Right cardiac atrium (tissue), 5 donors: Measurements from ENCODE around the gene PLEKHM3. TPM values are rescaled to one million over a fixed set of nuclear protein-coding genes. Genes with fewer than 3 reads are reported as not detected.

Experiments
- ATAC-seq, 2 donors: fragments of 200-7000 bp; cut with Tn5 transposase; one replicate each; pipeline versions ENCODE4 v1.8.0 to v1.9.1; 2020; ENCODE audit warnings: moderate library complexity in 2 of 2, mild to moderate bottlenecking in 1 of 2
- DNase-seq, 3 donors: peaks; one replicate each; pipeline ENCODE4 v3.0.0-alpha.2; 2020
- H3K27ac ChIP-seq: one replicate; pipeline ENCODE4 v1.5.1; 2013; ENCODE audit warnings: mild to moderate bottlenecking, low read length, control low read depth, moderate library complexity
- H3K27me3 ChIP-seq: one replicate; pipeline ENCODE4 v1.6.1; 2013; ENCODE audit not compliant: control insufficient read depth, insufficient read depth
- H3K4me1 ChIP-seq: one replicate; pipeline ENCODE4 v1.6.1; 2013; ENCODE audit warnings: low read length; ENCODE audit not compliant: control insufficient read depth, insufficient read depth
- H3K4me3 ChIP-seq: one replicate; pipeline ENCODE4 v1.5.1; 2013; ENCODE audit warnings: low read length, control low read depth
- H3K9me3 ChIP-seq: one replicate; pipeline ENCODE4 v1.6.1; 2013; ENCODE audit warnings: low read length; ENCODE audit not compliant: control insufficient read depth
- WGBS: extraction: QIAGEN DNeasy Blood & Tissue Kit; methylation state at CpG from one replicate; pipeline ENCODE4 v1.1.7; 2013; 5-methylcytosine and 5-hydroxymethylcytosine counted together
- intact Hi-C, 4 donors: fragments of 100-400 bp; cut with DNase I; formaldehyde crosslinking; loops; one replicate each; pipeline versions ENCODE4 v1.11.0 to v1.14.0; 2022 to 2023
- polyA plus RNA-seq: library from polyadenylated mRNA; stranded (reverse); fragments of 200-250 nt; gene quantifications from one replicate; pipeline ENCODE4 v1.2.3, GENCODE V29; 2013
- total RNA-seq, 4 donors: library from RNA; stranded (reverse); fragmentation: NEBNext Ultra II Directional; extraction: Animal tissue kit (Norgen Biotek cat#: 25700); gene quantifications; one replicate each; pipeline ENCODE4 v1.2.1, GENCODE V29; 2021
- donor health status: healthy with polysubstance abuse.
- donor health status: DM: no; HTN: yes; CAD: no.
- donor health status: DM: no; HTN: no; CAD: no.
- donor health status: DM: no; HTN: yes; CAD: no; lungs with severe emphysema.
- donor health status: DM: yes; HTN: yes; CAD: no.

Gene PLEKHM3
- total and polyA plus RNA-seq, 5 donors, result 6.8 to 14.7 (median 12.9) TPM

DNA sequence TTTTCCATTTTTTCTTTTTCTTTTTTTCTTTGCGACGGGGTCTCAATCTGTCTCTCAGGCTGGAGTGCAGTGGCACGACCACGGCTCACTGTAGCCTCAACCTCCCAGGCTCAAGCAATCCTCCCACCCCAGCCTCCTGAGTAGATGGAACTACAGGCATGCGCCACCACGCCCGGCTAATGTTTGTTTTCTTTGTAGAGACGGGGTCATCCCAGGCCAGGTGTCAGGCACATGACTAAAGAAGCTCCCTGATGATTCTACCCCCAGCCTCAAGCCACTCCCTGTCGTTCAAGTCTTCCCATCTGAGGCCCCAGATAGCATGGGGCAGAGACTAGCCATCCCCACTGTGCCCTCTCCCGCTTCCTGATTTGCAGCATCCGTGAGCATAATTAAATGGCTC is 245.8 kb downstream of the PLEKHM3 start:
- intact Hi-C loops, result loop anchor here in 1 of 4 donors (10.0 kb wide), 1 partner anchor 45 kb away; no protein-coding TSS in a partner anchor
- no peaks in the 10 kb centered on the region for H3K9me3 ChIP-seq
- 83% methylated on average over 11 of the region's 11 CpGs for WGBS

GRCh38 chr2:207778298-207778882 is 246.9 kb downstream of the PLEKHM3 start:
- Histone ChIP-seq H3K4me3 (no peak overlapping the region), H3K4me1 (no peaks in the 10 kb centered on the region), H3K27me3 (no peaks in the 10 kb centered on the region), H3K9me3 (no peaks in the 10 kb centered on the region), H3K27ac (no peak overlapping the region)
- ATAC-seq (no peak), DNase-seq (no peak)
- WGBS, result 84% methylated on average over 4 of the region's 4 CpGs
- intact Hi-C loops, result loop anchor here in 1 of 4 donors (10.0 kb wide), 1 partner anchor 46 kb away; no protein-coding TSS in a partner anchor

More for the DNA sequence above, 245.8 kb downstream of the PLEKHM3 start:
- Histone ChIP-seq H3K27ac (no peak overlapping the region), H3K4me1 (no peaks in the 10 kb centered on the region), H3K4me3 (no peak overlapping the region), H3K27me3 (no peaks in the 10 kb centered on the region)
- ATAC-seq (no peak), DNase-seq (no peak)

- no peak for DNase-seq
- ATAC-seq, result no peak
These were observed 248.2 kb downstream of the PLEKHM3 start for GRCh38 chr2:207777124-207777523.

GRCh38 chr2:207775473-207775872 is 249.9 kb downstream of the PLEKHM3 start:
- DNase-seq, result no peak
- Histone ChIP-seq H3K27ac (no peak overlapping the region), H3K4me1 (no peaks in the 10 kb centered on the region), H3K9me3 (no peaks in the 10 kb centered on the region), H3K27me3 (no peaks in the 10 kb centered on the region), H3K4me3 (no peak overlapping the region)
- 71% methylated on average over 3 of the region's 3 CpGs for WGBS
- no peak for ATAC-seq
- intact Hi-C loops, result loop anchor here in 1 of 4 donors (10.0 kb wide), 1 partner anchor 49 kb away; no protein-coding TSS in a partner anchor

More at GRCh38 chr2:207777124-207777523, 248.2 kb downstream of the PLEKHM3 start:
- intact Hi-C loops, result loop anchor here in 1 of 4 donors (10.0 kb wide), 1 partner anchor 48 kb away; no protein-coding TSS in a partner anchor
- no peaks in the 10 kb centered on the region for H3K27me3 ChIP-seq
- H3K9me3 ChIP-seq, result no peaks in the 10 kb centered on the region
- no peaks in the 10 kb centered on the region for H3K4me1 ChIP-seq
- 93% methylated on average over 6 of the region's 6 CpGs for WGBS
- H3K4me3 ChIP-seq, result no peak overlapping the region
- no peak overlapping the region for H3K27ac ChIP-seq

GRCh38 chr2:207772844-207773205 is 252.5 kb downstream of the PLEKHM3 start:
- intact Hi-C loops, result loop anchor here in 1 of 4 donors (10.0 kb wide), 1 partner anchor 52 kb away; no protein-coding TSS in a partner anchor

GRCh38 chr2:207772081-207772843 is 253.1 kb downstream of the PLEKHM3 start:
- Histone ChIP-seq H3K27ac (no peak overlapping the region), H3K27me3 (no peaks in the 10 kb centered on the region), H3K4me1 (no peaks in the 10 kb centered on the region), H3K4me3 (no peak overlapping the region), H3K9me3 (no peaks in the 10 kb centered on the region)
- intact Hi-C loops, result loop anchor here in 1 of 4 donors (10.0 kb wide), 1 partner anchor 53 kb away; no protein-coding TSS in a partner anchor
- peak; percentile 50 to 72 (median 72) for DNase-seq
- ATAC-seq, result no peak
- whole genome bisulfite sequencing, result 68% methylated on average over 13 of the region's 13 CpGs

More at GRCh38 chr2:207772844-207773205, 252.5 kb downstream of the PLEKHM3 start:
- H3K4me3 ChIP-seq, result no peak overlapping the region
- no peaks in the 10 kb centered on the region for H3K4me1 ChIP-seq
- no peak overlapping the region for H3K27ac ChIP-seq
- ATAC-seq (no peak), DNase-seq (no peak)
- no peaks in the 10 kb centered on the region for H3K9me3 ChIP-seq
- WGBS, result 89% methylated on average over 13 of the region's 13 CpGs
- no peaks in the 10 kb centered on the region for H3K27me3 ChIP-seq

DNA sequence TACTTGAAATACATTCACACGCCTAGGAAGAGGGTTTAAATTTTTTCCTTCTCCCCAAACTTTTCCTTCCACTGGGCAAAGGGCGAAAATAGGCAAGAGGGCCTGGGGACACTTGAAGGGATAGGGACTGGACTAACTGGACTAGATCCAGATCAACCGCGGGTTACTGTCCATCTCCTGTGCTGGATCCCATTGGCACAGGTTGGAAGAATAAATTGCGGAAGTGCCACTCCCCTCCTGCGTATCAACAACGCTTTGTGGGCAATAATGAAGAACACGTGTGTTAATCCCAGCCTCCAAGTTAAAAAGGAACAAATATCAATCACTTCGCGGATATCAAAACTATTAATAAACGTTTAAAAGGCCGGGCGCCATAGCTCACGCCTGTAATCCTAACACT is 253.9 kb downstream of the PLEKHM3 start:
- ATAC-seq (no peak), DNase-seq (no peak)
- H3K4me3 ChIP-seq, result no peak overlapping the region
- intact Hi-C loops, result loop anchor here in 1 of 4 donors (10.0 kb wide), 1 partner anchor 53 kb away; no protein-coding TSS in a partner anchor
- no peaks in the 10 kb centered on the region for H3K9me3 ChIP-seq
- H3K4me1 ChIP-seq, result no peaks in the 10 kb centered on the region
- H3K27ac ChIP-seq, result no peak overlapping the region
- H3K27me3 ChIP-seq, result no peaks in the 10 kb centered on the region
- WGBS, result 77% methylated on average over 14 of the region's 14 CpGs

Other genes with a start within 250 kb of the PLEKHM3 start
- gene CRYGD, start 99.0 kb upstream of the PLEKHM3 start, total RNA-seq, result 1 to 10 TPM in 1 of 4 donors, not detected in 3; 2.6 TPM
- gene CRYGD, start 99.0 kb upstream of the PLEKHM3 start, polyA plus RNA-seq, result not detected
- not detected for gene CRYGC, start 104.3 kb upstream of the PLEKHM3 start, total RNA-seq
- not detected for gene CRYGC, start 104.3 kb upstream of the PLEKHM3 start, polyA plus RNA-seq
- gene CRYGB, start 120.6 kb upstream of the PLEKHM3 start, total RNA-seq, result not detected
- not detected for gene CRYGB, start 120.6 kb upstream of the PLEKHM3 start, polyA plus RNA-seq
- not detected for gene CRYGA, start 138.1 kb upstream of the PLEKHM3 start, total RNA-seq
- not detected for gene CRYGA, start 138.1 kb upstream of the PLEKHM3 start, polyA plus RNA-seq
- gene C2orf80, start 164.5 kb upstream of the PLEKHM3 start, total RNA-seq, result not detected
- not detected for gene C2orf80, start 164.5 kb upstream of the PLEKHM3 start, polyA plus RNA-seq
- 10 to 100 TPM; 27.0 to 45.0 (median 37.2) TPM for gene IDH1, start 229.5 kb upstream of the PLEKHM3 start, total RNA-seq
- gene IDH1, start 229.5 kb upstream of the PLEKHM3 start, polyA plus RNA-seq, result 18.2 TPM
- 10 to 100 TPM; 17.2 to 20.4 (median 19.9) TPM for gene PIKFYVE, start 240.7 kb upstream of the PLEKHM3 start, total RNA-seq
- gene PIKFYVE, start 240.7 kb upstream of the PLEKHM3 start, polyA plus RNA-seq, result 5.0 TPM